Nephron (organoid): ENCODE results near the gene TRAF4.
"Not testable (repeated sequence)": the region's sequence is repeated elsewhere in the genome, so short reads cannot be mapped to it uniquely, and the experiment has no call there.

Experiments used
- H3K27ac Mint-ChIP-seq, 3 experiments: 2 replicates each; pipeline ENCODE4 v1.8.0; 2020; ENCODE audit warnings: mixed read lengths in 3 of 3, mild to moderate bottlenecking in 2 of 3, moderate library complexity in 1 of 3
- H3K27me3 Mint-ChIP-seq: 2 replicates; pipeline ENCODE4 v1.8.0; 2021; ENCODE audit warnings: low read depth, mild to moderate bottlenecking, moderate library complexity, mixed read lengths
- H3K36me3 Mint-ChIP-seq: 2 replicates; pipeline ENCODE4 v1.8.0; 2020; ENCODE audit warnings: low read depth, mixed read lengths
- H3K4me1 Mint-ChIP-seq: 2 replicates; pipeline ENCODE4 v1.8.0; 2020; ENCODE audit warnings: mixed read lengths
- H3K4me3 Mint-ChIP-seq, 3 experiments: 2 replicates each; pipeline ENCODE4 v1.8.0; 2020; ENCODE audit warnings: mild to moderate bottlenecking in 3 of 3, mixed read lengths in 3 of 3, moderate library complexity in 2 of 3
- H3K9me3 Mint-ChIP-seq: 2 replicates; pipeline ENCODE4 v1.8.0; 2020; ENCODE audit warnings: mixed read lengths
- CTCF ChIP-seq, 3 experiments: fragments of 200-600 bp; sonication (generic); IDR thresholded peaks; one replicate each; pipeline ENCODE4 v1.5.0; 2021; ENCODE audit warnings: antibody characterized with exemption in 3 of 3; ENCODE audit not compliant: unreplicated experiment in 3 of 3

Gene TRAF4

GRCh38 chr17:28728364-28729200, 15.2 kb upstream of the TRAF4 start, which contains the start of gene NEK8:
Gene NEK8, plus strand, starts transcription at chr17:28728788. Its CDS starts 26 bp downstream, at chr17:28728814.
- no peak for TF ChIP-seq CTCF (IDR thresholded peaks at IDR 0.05; ENCODE audit: unreplicated experiment in 3 of 3)
- Mint-ChIP-seq H3K4me1 (peaks cover 23% of the 10 kb centered on the region), H3K27ac (peak within 1 kb of the TSS; percentile 71 to 97 (median 91)), H3K27me3 (no peaks in the 10 kb centered on the region), H3K9me3 (no peaks in the 10 kb centered on the region), H3K4me3 (peak within 1 kb of the TSS; percentile 96 to 99 (median 98)), H3K36me3 (peaks cover 17% of the 10 kb centered on the region)

GRCh38 chr17:28729950-28730330, 13.9 kb upstream of the TRAF4 start:
- Mint-ChIP-seq H3K27me3 (no peaks in the 10 kb centered on the region), H3K9me3 (no peaks in the 10 kb centered on the region), H3K27ac (peak overlapping the region; percentile 4 to 71 (median 13)), H3K36me3 (peaks cover 4% of the 10 kb centered on the region), H3K4me3 (no peak overlapping the region), H3K4me1 (peaks cover 11% of the 10 kb centered on the region)
- TF ChIP-seq CTCF (IDR thresholded peaks at IDR 0.05; ENCODE audit: unreplicated experiment in 3 of 3): no peak

- H3K9me3 Mint-ChIP-seq: no peaks in the 10 kb centered on the region
- H3K36me3 Mint-ChIP-seq: peaks cover 4% of the 10 kb centered on the region
- H3K27ac Mint-ChIP-seq: no peak overlapping the region
These were observed 10.5 kb upstream of the TRAF4 start for GRCh38 chr17:28733346-28733745.

GRCh38 chr17:28734712-28735241, 9.0 kb upstream of the TRAF4 start:
- TF ChIP-seq CTCF (IDR thresholded peaks at IDR 0.05; ENCODE audit: unreplicated experiment in 3 of 3): no peak
- H3K36me3 Mint-ChIP-seq: peaks cover 6% of the 10 kb centered on the region
- no peaks in the 10 kb centered on the region for H3K4me1 Mint-ChIP-seq
- H3K27me3 Mint-ChIP-seq: no peaks in the 10 kb centered on the region
- no peak overlapping the region for H3K27ac Mint-ChIP-seq
- H3K9me3 Mint-ChIP-seq: no peaks in the 10 kb centered on the region
- H3K4me3 Mint-ChIP-seq: no peak overlapping the region

More at GRCh38 chr17:28733346-28733745, 10.5 kb upstream of the TRAF4 start:
- no peak overlapping the region for H3K4me3 Mint-ChIP-seq
- no peak for TF ChIP-seq CTCF (IDR thresholded peaks at IDR 0.05; ENCODE audit: unreplicated experiment in 3 of 3)
- H3K4me1 Mint-ChIP-seq: peaks cover 5% of the 10 kb centered on the region
- H3K27me3 Mint-ChIP-seq: no peaks in the 10 kb centered on the region

- TF ChIP-seq CTCF (IDR thresholded peaks at IDR 0.05; ENCODE audit: unreplicated experiment in 3 of 3): no peak
- no peaks in the 10 kb centered on the region for H3K9me3 Mint-ChIP-seq
- H3K4me1 Mint-ChIP-seq: no peaks in the 10 kb centered on the region
- no peak overlapping the region for H3K4me3 Mint-ChIP-seq
- H3K27me3 Mint-ChIP-seq: no peaks in the 10 kb centered on the region
- no peak overlapping the region for H3K27ac Mint-ChIP-seq
- H3K36me3 Mint-ChIP-seq: peaks cover 6% of the 10 kb centered on the region
These were observed 8.5 kb upstream of the TRAF4 start for GRCh38 chr17:28735242-28735722.

- not testable (repeated sequence) for H3K9me3 Mint-ChIP-seq, H3K36me3 Mint-ChIP-seq, H3K27ac Mint-ChIP-seq, H3K4me3 Mint-ChIP-seq, H3K27me3 Mint-ChIP-seq, H3K4me1 Mint-ChIP-seq
These were observed 7.7 kb upstream of the TRAF4 start for GRCh38 chr17:28735913-28736769.
